GM13977 (cell line): Measurements from ENCODE around the gene MYL4.

Experiments
- DNase-seq: peaks from one replicate; pipeline ENCODE4 v3.0.0; 2012; ENCODE audit warnings: low spot score
- in situ Hi-C: fragments of 300-500 bp; cut with MboI; formaldehyde crosslinking; loops from one replicate; pipeline ENCODE4 v1.12.0; 2022; ENCODE audit warnings: low sequenced_read_pairs, low pct_unique_long_range_greater_than_20kb, mixed read lengths, inconsistent platforms; ENCODE audit not compliant: unreplicated experiment
- TF ChIP-seq, protein P1 (sequence below): IDR thresholded peaks from 2 replicates; pipeline ENCODE4 v1.5.1; 2012; ENCODE audit warnings: mild to moderate bottlenecking, control low read depth; ENCODE audit not compliant: insufficient read depth; ENCODE audit errors: extremely low read depth, missing control alignments

MYL4 gene

DNA sequence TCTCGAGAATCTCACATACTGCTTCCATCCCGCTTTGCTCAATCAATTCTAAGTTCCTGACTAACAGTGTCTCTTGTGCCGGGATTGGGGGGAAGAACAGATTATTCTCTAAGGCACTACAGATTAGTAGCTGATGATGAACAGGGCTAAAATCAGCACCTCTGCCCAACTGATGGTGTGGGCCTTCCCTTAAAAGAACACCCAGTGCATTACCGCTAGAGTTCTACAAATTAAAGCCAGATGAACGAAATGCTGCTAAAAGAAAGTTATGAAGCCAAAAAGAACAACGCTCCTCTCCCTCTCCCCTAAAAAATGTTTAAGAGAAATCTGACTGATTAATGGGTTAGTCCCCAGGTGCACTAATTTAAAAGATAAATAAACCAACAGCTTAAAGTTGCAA, 24.5 kb upstream of the MYL4 start:
- TF ChIP-seq, protein P1, sequence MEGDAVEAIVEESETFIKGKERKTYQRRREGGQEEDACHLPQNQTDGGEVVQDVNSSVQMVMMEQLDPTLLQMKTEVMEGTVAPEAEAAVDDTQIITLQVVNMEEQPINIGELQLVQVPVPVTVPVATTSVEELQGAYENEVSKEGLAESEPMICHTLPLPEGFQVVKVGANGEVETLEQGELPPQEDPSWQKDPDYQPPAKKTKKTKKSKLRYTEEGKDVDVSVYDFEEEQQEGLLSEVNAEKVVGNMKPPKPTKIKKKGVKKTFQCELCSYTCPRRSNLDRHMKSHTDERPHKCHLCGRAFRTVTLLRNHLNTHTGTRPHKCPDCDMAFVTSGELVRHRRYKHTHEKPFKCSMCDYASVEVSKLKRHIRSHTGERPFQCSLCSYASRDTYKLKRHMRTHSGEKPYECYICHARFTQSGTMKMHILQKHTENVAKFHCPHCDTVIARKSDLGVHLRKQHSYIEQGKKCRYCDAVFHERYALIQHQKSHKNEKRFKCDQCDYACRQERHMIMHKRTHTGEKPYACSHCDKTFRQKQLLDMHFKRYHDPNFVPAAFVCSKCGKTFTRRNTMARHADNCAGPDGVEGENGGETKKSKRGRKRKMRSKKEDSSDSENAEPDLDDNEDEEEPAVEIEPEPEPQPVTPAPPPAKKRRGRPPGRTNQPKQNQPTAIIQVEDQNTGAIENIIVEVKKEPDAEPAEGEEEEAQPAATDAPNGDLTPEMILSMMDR = no peak
- in situ Hi-C loops = no loop called here

DNA sequence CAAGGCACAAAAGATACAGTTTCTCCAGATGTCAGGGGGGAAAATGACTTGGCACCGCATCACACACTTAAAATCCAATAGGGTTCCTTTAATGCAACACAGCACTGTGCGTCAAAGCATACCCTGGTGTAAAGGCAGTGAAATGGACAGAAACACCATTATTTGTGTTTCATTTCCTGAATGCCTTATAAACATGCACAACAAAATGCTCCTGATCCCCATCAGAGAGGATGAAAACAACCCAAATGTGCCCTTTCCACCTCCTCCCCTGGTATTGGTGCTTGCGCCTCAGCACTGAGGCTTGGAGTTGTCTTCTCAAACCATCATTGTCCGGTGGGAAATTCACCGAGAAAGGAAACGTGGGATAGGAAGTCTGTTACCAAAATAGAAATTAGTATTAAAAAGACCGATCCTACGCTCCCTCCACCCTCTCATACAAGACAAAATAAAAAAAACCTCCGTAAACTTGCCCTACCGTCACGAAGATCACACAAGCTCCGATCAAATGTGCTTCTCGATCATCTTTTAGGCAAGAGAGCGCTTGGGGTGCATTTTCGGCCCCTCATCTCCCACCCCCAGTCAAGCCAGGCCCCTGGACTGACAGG, 20.8 kb upstream of the MYL4 start:
- DNase-seq = peak; percentile 26
- TF ChIP-seq, protein P1 = no peak

More for the DNA sequence above, 24.5 kb upstream of the MYL4 start:
- no peak for DNase-seq

DNA sequence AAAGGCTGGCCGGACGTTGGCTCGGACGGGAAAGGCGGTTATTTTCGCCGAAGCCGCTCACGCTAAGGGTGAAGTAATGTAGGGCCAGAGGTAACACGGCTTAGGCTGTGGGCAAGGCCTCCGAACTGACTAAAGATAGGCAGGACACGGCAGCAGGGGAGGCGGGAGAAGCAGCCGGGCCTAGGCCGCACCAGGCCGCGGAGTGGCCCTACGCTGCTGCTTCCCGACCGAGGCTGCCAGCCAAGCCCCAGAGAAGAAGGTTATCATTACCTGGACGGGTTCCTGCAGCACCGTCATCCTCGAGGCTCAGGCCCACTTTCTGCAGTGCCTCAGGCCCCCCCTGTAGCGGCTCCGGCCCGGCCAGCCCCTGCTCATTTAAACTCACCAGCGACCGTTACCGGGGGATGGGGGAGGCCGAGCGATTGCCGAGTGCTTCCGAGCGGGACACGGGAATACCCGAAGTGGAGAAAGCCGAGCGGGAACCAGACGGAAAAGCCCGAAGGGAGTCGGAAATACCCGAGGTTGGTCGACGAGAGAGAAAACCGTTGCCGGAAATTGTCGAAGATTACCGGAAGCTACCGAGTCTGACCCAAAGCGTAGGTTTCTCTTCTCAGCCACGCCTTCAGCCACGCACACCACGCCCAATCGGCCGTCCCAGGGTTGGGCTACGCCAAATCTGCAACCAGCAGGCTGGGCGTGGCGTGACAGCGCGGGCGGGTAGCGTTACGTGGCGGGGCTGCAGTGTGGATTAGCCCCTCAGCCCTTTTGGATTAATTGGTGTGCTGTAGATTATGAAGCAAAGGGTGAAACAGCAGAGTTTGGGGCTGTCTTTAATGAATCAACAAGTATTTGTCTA, 20.0 kb upstream of the MYL4 start, which contains the start of gene CDC27:
Gene CDC27, minus strand, starts transcription at position 420 of the 856 bp plus-strand sequence. Its CDS starts 123 bp downstream, at position 297.
- TF ChIP-seq, protein P1 = no peak
- in situ Hi-C loops = no loop called here
- peak; percentile 96 for DNase-seq

More for the DNA sequence above, 20.8 kb upstream of the MYL4 start:
- in situ Hi-C loops = no loop called here

DNA sequence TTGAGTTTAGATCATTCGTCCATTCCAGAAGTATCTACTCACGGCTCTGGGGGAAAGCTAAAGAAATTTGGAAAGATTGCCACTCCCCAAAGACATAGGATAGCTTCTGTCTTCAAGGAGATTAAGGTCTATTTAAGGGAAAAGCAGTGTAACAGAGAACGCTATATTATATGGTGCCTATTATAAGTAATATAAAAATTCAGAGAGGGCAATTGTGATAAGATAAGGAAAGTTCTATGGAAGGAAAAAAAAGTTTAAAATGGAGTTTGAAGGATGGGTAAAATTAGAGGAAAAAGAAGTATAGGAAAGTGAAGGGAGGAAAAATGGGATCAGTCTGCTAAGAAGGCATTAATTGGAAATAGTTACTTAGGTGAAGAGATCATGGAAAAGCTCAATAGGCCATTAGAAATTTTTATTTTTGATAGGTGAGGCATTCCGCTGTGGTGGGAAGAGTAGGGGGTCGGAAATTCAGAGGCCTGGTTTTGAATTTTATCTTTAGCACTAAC, 19.4 kb upstream of the MYL4 start:
- DNase-seq = no peak
- in situ Hi-C loops = no loop called here
- TF ChIP-seq, protein P1 = no peak

DNA sequence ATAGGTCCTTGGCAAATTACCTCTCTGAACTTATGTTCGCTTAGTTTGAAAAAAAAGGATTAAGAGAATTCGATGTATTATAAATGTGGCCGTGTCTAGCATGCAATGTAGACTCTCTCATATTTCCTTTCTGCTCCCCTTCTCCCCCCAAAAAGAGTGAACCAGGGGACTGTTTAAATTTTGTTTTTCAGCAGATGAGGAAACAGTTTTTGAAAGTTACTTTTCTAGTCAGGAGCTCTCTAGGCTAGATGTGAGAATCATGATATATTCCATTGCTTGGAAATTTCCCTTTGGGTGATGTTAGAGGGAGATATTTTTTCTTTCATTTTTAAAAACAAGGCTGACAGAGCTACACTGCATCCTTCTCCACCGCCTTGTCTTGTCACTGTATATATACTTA, 18.9 kb upstream of the MYL4 start:
- no peak for DNase-seq
- TF ChIP-seq, protein P1 = no peak
- in situ Hi-C loops = no loop called here

DNA sequence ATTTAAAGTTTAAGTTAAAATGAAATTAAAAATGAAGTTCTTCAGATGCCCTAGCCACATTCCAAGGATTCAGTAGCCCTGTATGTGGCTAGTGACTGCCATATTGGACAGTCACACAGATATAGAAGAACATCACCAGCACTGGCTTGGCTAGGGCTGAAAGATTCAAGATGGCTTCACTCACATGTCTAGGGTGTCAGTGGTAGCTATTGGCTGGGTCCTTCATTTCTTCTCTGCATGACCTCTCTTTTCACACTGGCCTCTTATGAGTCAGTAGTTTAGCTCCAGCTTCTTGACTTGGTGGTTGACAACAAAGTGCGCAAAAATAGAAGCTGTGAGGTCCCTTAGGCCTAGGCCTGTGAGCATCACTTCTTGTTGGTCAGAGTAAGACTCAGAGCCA, 18.4 kb upstream of the MYL4 start:
- TF ChIP-seq, protein P1 = no peak
- in situ Hi-C loops = no loop called here
- DNase-seq = no peak
